Skeletal muscle tissue (tissue), 4 donors: Measurements from ENCODE around the gene RBFOX1. TPM values are rescaled to one million over a fixed set of nuclear protein-coding genes. Genes with fewer than 3 reads are reported as not detected.

Source experiments
- H3K27ac ChIP-seq: one replicate; pipeline ENCODE4 v1.7.0; 2013; ENCODE audit warnings: mild to moderate bottlenecking, low read depth, low read length, inconsistent platforms
- H3K27me3 ChIP-seq, 3 donors: one replicate each; pipeline ENCODE4 v1.7.0; 2013; ENCODE audit warnings: low read length in 3 of 3; ENCODE audit not compliant: control insufficient read depth in 3 of 3, insufficient read depth in 3 of 3
- H3K36me3 ChIP-seq, 3 donors: one replicate each; pipeline ENCODE4 v1.7.0; 2013; ENCODE audit warnings: low read length in 3 of 3; ENCODE audit not compliant: control insufficient read depth in 3 of 3, insufficient read depth in 3 of 3
- H3K4me1 ChIP-seq, 3 donors: one replicate each; pipeline ENCODE4 v1.7.0; 2013; ENCODE audit warnings: low read length in 3 of 3, mild to moderate bottlenecking in 3 of 3; ENCODE audit not compliant: control insufficient read depth in 3 of 3, insufficient read depth in 3 of 3
- H3K4me3 ChIP-seq, 3 donors: one replicate each; pipeline ENCODE4 v1.7.0; 2013; ENCODE audit warnings: low read length in 3 of 3
- H3K9ac ChIP-seq, 3 donors: one replicate each; pipeline ENCODE4 v1.7.0; 2013; ENCODE audit warnings: low read length in 3 of 3, mild to moderate bottlenecking in 3 of 3, moderate library complexity in 2 of 3, low read depth in 1 of 3
- H3K9me3 ChIP-seq, 3 donors: one replicate each; pipeline ENCODE4 v1.7.0; 2013; ENCODE audit warnings: low read length in 3 of 3; ENCODE audit not compliant: control insufficient read depth in 3 of 3
- total RNA-seq: library from RNA; depleted of rRNA; stranded (reverse); fragments of >200 nt; gene quantifications from one replicate; pipeline ENCODE4 v1.2.3, GENCODE V29; 2014
- donor health status: Osteomylitis.

The RBFOX1 gene
- total RNA-seq, 1 donor from 2014 or later = 26.1 TPM

DNA sequence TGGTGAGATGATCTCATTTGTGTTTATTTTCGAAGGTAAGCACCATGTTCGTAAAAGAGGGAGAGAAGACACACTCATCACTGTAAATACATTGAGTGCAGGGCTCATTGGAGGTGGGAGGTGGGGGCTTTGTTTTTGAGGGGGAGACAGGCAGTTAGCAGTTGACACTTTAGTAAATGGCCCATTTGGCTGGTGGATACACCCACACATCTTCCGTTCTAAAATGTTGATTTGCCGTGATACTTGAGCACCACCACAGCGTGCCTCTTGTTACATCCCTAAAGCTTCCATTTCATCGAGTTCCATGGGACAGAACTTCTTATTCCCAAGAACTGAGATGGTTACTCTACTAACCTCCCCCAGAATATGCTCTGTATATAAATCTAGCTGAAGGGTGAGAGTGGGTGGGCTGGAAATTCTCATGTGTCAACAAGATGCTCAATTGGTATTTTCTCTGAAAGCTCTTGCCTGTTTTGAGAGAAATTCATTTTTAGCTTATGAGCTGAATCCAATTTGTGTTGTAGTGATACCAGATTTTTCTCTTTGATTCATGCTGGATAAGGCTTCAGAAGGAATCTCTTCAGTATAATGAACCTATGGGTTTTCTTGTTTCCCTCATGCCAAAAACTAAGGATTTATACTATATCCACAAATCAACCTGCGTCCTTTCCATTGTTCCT lies 314.3 kb downstream of the RBFOX1 start:
- no peak overlapping the region for H3K9ac ChIP-seq

DNA sequence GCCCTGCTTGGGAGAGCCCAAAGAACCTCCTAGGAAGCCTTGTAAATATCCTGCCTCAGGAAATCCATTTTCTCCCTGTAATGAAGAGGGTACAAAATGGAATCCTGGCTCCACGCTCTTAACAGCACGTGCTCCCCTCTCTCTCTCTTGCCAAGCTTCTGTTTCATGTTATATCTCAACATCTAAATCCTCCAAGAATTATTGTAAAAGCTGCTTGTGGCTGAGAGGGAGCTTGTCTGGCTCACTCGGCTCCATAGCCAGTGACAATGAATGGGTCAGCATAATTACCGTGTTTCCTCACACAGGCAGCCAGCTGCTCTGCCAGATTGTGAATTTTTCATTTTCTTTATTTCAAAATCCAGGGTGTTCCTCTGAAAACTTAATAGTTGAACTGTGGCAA lies 317.8 kb downstream of the RBFOX1 start:
- Histone ChIP-seq H3K27me3 (no peaks in the 10 kb centered on the region), H3K36me3 (peaks cover 0 to 10% (median 0%) of the 10 kb centered on the region in 3 donors), H3K9me3 (no peaks in the 10 kb centered on the region), H3K27ac (no peak overlapping the region), H3K4me3 (no peak overlapping the region), H3K4me1 (no peaks in the 10 kb centered on the region), H3K9ac (no peak overlapping the region)

More for the DNA sequence above, 314.3 kb downstream of the RBFOX1 start:
- no peaks in the 10 kb centered on the region for H3K4me1 ChIP-seq
- H3K36me3 ChIP-seq = peaks cover 0 to 3% (median 0%) of the 10 kb centered on the region in 3 donors
- no peaks in the 10 kb centered on the region for H3K27me3 ChIP-seq
- no peak overlapping the region for H3K4me3 ChIP-seq
- H3K27ac ChIP-seq = no peak overlapping the region
- H3K9me3 ChIP-seq = no peaks in the 10 kb centered on the region

DNA sequence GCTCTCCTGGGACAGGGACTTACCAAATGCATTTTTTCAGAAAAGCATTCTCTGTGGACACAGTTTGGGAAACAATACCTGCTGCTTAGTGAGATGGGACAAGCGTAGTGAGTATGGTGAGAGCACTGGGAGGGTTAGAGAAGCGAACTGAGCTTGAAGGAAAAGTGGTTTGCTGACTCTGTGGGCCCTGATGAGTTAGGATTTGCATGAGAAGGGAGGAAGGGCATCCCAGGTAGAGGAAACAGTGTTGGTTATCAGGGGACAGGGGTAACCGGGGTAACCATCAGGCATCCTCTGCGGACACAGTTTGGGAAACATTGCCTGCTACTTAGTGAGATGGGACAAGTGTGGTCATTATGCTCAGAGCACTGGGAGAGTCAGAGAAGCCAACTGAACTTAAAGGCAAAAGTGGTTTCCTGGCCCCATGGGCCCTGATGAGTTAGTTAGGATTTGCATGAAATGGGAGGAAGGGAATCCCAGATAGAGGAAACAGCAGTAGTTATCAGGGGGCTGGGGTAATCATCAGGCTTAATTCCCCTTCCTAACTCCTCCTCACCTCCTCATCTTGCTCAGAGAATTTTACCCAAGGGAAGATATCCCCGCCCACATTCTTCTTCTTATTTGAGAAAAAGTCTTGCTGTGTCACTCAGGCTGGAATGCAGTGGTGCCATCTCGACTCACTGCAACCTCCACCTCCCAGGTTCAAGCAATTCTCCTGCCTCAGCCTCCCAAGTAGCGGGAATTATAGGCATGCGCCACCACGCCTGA lies 319.3 kb downstream of the RBFOX1 start:
- Histone ChIP-seq H3K36me3 (peaks cover 0 to 10% (median 0%) of the 10 kb centered on the region in 3 donors), H3K4me3 (no peak overlapping the region), H3K9me3 (no peaks in the 10 kb centered on the region), H3K27ac (no peak overlapping the region), H3K27me3 (no peaks in the 10 kb centered on the region), H3K4me1 (no peaks in the 10 kb centered on the region), H3K9ac (no peak overlapping the region)

DNA sequence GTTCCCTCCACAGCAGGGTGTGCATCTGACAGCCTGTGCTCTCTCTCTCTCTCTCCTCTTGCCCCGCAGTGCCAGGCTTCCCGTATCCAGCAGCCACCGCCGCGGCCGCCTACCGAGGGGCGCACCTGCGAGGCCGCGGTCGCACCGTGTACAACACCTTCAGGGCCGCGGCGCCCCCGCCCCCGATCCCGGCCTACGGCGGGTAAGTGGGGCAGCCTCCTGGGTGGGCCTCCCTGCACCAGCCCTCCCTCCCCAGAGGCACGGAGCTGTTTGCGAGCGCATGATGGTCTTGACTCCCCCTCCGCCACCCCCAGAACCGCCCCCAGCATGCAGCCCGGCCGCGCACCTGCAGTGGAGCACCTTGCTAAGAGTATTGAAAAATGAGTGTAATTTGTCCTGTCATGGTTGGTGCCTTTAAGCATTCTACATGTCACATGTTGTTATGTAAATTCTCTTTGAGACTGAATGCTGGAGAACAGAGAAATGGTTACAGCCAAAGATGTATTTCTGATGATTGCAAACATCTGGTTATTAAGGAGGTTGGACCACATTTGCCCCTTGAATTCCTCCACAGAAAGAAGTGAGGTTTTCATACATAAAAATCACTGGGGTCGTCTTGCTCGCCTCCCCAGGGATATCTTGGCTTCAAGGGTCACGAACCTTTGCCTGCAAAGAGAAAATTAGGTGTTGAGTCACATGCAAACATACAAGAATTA lies 321.3 kb downstream of the RBFOX1 start:
- Histone ChIP-seq H3K27me3 (no peaks in the 10 kb centered on the region), H3K9me3 (no peaks in the 10 kb centered on the region), H3K4me3 (no peak overlapping the region), H3K4me1 (no peaks in the 10 kb centered on the region), H3K36me3 (peaks cover 0 to 15% (median 0%) of the 10 kb centered on the region in 3 donors), H3K27ac (no peak overlapping the region), H3K9ac (no peak overlapping the region)

DNA sequence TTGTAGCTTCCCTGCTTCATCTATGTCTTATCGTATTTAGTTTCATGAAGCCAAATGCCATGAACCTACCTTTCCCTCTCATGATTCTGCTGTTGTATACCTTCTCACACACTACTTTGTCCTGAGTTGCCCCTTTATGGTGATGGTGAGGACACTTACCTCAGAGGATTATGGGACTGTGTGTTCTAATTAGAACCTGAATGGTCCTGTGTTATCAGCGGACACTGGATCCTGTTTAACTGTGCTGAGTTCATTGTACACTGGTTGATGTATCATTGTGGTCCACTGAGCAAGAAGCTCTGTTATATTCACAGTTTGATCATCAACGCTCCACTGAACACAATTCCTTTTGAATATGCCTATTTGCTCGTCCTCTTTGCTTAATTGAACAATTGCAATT lies 343.0 kb downstream of the RBFOX1 start:
- Histone ChIP-seq H3K36me3 (peaks cover 0 to 4% (median 2%) of the 10 kb centered on the region in 3 donors), H3K27me3 (no peaks in the 10 kb centered on the region), H3K4me3 (no peak overlapping the region), H3K4me1 (no peaks in the 10 kb centered on the region), H3K27ac (no peak overlapping the region), H3K9ac (no peak overlapping the region), H3K9me3 (no peaks in the 10 kb centered on the region)

DNA sequence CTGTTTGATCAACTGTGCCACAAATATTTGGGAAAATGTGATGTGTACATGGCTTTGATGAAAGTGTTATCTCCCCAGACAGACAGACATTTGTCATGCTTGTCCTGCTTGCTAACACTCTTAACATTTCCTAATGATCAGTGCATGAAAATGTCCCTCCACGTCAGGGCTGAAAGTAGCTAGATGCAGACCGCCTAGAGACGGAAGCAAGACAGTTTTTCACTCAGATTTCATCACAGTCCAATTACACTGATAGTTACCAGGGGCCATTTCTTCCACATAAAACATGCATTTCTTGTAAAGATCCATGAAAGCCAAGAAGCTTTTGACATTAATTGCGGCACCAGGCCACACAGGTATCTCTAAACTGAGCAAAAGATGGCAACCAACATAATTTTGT lies 347.7 kb downstream of the RBFOX1 start:
- no peaks in the 10 kb centered on the region for H3K4me1 ChIP-seq
- H3K27ac ChIP-seq = no peak overlapping the region
- no peak overlapping the region for H3K4me3 ChIP-seq
- H3K9ac ChIP-seq = no peak overlapping the region
- H3K27me3 ChIP-seq = no peaks in the 10 kb centered on the region
- peaks cover 0 to 4% (median 2%) of the 10 kb centered on the region in 3 donors for H3K36me3 ChIP-seq
- no peaks in the 10 kb centered on the region for H3K9me3 ChIP-seq

DNA sequence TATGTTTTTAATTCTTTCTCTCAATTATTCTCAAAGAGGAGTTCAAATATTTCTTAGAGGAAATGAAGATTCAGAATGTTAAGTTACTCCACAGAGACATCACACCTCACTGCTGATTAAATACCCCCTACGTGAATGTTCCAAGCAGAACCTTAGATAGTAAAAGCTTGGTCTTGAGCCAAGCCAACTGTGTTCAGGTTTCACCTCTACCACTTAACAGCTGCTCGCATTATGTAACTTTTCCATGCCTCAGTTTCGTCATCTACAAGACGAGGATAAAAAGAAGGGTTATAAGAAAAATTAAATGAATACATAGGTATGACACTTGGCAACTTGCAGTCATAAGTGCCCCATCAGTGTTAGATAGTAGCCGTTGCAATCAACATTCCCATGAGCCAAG lies 356.2 kb downstream of the RBFOX1 start:
- Histone ChIP-seq H3K9me3 (no peaks in the 10 kb centered on the region), H3K27ac (no peak overlapping the region), H3K4me3 (no peak overlapping the region), H3K9ac (no peak overlapping the region), H3K4me1 (no peaks in the 10 kb centered on the region), H3K27me3 (no peaks in the 10 kb centered on the region), H3K36me3 (no peaks in the 10 kb centered on the region)

DNA sequence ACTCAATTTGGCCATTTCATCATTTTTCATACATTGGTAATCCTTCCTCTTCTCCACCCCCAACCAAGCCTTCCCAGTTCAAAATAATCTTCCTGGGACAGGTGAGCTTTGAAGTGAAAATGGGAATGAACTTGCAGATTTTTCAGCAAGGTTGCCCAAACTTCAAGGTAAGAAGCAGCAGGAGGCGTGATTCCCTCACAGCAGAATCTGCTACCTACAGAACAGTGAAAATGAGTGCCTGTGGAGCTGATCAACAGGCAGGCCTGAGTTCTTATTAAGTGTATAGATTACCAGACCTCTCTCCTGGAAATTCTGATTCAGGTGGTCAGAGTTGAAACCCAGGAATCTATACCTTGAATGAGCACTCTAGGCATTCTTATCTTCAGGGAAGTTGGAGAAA lies 356.6 kb downstream of the RBFOX1 start:
- no peaks in the 10 kb centered on the region for H3K9me3 ChIP-seq
- H3K27ac ChIP-seq = no peak overlapping the region
- no peaks in the 10 kb centered on the region for H3K36me3 ChIP-seq
- H3K27me3 ChIP-seq = no peaks in the 10 kb centered on the region
- H3K9ac ChIP-seq = no peak overlapping the region
- no peak overlapping the region for H3K4me3 ChIP-seq
- H3K4me1 ChIP-seq = no peaks in the 10 kb centered on the region

DNA sequence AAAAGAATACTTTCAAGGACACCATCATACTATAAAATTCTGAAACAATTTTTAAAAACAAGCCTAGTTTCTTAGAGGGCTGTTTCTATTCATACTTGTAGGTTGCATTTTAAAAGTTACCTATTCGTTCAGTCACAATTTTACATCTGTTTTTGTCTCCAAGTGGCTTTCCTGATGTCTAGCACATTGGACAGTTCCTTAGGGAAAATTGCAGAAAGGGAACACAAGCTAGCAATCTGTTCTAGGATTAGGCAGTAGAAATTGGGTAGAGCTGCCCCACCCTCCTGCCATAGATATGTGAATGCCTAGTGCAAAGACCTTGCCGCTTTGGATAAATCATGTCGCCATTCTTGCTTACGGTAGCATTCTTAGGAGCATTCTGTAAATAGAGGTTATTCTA lies 358.9 kb downstream of the RBFOX1 start:
- no peak overlapping the region for H3K9ac ChIP-seq
- H3K36me3 ChIP-seq = no peaks in the 10 kb centered on the region
- H3K27me3 ChIP-seq = no peaks in the 10 kb centered on the region
- no peaks in the 10 kb centered on the region for H3K9me3 ChIP-seq
- no peaks in the 10 kb centered on the region for H3K4me1 ChIP-seq
- no peak overlapping the region for H3K4me3 ChIP-seq
- no peak overlapping the region for H3K27ac ChIP-seq

DNA sequence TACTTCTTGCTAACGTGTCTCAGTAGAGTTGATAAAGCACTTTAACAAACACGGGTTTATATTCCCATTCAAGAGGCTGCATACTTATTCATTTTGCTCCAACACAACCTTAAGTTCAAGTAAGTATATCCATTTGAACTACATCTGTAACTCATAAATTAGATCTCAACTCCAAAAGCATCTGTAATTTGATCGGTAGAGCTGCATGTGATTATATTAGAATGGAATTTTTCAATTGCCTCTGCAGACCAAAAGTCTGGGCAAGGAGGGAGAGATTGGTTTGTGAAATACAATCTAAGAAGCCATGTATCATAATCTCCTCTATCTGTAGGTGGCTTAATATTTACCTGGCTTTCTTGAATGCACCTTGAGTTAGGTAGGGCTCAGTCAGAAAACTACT lies 371.0 kb downstream of the RBFOX1 start:
- Histone ChIP-seq H3K4me3 (no peak overlapping the region), H3K27ac (no peak overlapping the region), H3K36me3 (peaks cover 0 to 6% (median 0%) of the 10 kb centered on the region in 3 donors), H3K27me3 (no peaks in the 10 kb centered on the region), H3K9me3 (no peaks in the 10 kb centered on the region), H3K4me1 (no peaks in the 10 kb centered on the region), H3K9ac (no peak overlapping the region)
